NOMO-1 treated with dmso at 0.1 percent for 144 hours (cell line): ENCODE measurements around the gene PEX10.
A peak's percentile ranks its signal among the peaks of the same experiment; 100 is the strongest.

Experiments
- DNase-seq: peaks from one replicate; lab custom pipeline; 2025; ENCODE audit not compliant: unreplicated experiment; lab: John Stamatoyannopoulos, UW

PEX10 gene

GRCh38 chr1:2405588-2406295 lies 6.6 kb downstream of the PEX10 start:
- DNase-seq: no peak

- DNase-seq: no peak
Measured at GRCh38 chr1:2404890-2405511, 7.4 kb downstream of the PEX10 start.

- no peak for DNase-seq
Measured at GRCh38 chr1:2404142-2404889, 8.0 kb downstream of the PEX10 start.

- DNase-seq: no peak
Measured at GRCh38 chr1:2403273-2403672, 9.1 kb downstream of the PEX10 start.

- no peak for DNase-seq
Measured at GRCh38 chr1:2402420-2402819, 9.9 kb downstream of the PEX10 start.

GRCh38 chr1:2400950-2401649 lies 11.3 kb downstream of the PEX10 start:
- no peak for DNase-seq

- no peak for DNase-seq
Measured at GRCh38 chr1:2400576-2400909, 11.8 kb downstream of the PEX10 start.

GRCh38 chr1:2399890-2400575 lies 12.3 kb downstream of the PEX10 start:
- no peak for DNase-seq

GRCh38 chr1:2398871-2399270 lies 13.5 kb downstream of the PEX10 start:
- DNase-seq: no peak

GRCh38 chr1:2397007-2397679 lies 15.2 kb downstream of the PEX10 start:
- no peak for DNase-seq

- DNase-seq: no peak
Measured at GRCh38 chr1:2396476-2396875, 15.9 kb downstream of the PEX10 start.

- no peak for DNase-seq
Measured at GRCh38 chr1:2396059-2396458, 16.3 kb downstream of the PEX10 start.

GRCh38 chr1:2395245-2395644 lies 17.1 kb downstream of the PEX10 start:
- no peak for DNase-seq

- DNase-seq: no peak
Measured at GRCh38 chr1:2394761-2395160, 17.6 kb downstream of the PEX10 start.

GRCh38 chr1:2394220-2394619 lies 18.1 kb downstream of the PEX10 start:
- DNase-seq: no peak

- no peak for DNase-seq
Measured at GRCh38 chr1:2393471-2393877, 18.9 kb downstream of the PEX10 start.

GRCh38 chr1:2392686-2393085 lies 19.7 kb downstream of the PEX10 start:
- DNase-seq: no peak

- DNase-seq: no peak
Measured at GRCh38 chr1:2391931-2392509, 20.3 kb downstream of the PEX10 start.

- DNase-seq: peak; percentile 98
Measured at GRCh38 chr1:2391041-2391930, 21.1 kb downstream of the PEX10 start, which contains the start of the genes MORN1 and RER1. Gene MORN1 (minus strand): TSS chr1:2391554. CDS start chr1:2391533, 21 bp downstream. Gene RER1 (plus strand): TSS chr1:2391841. CDS start chr1:2395791, 3,950 bp downstream.
